DND-41 (cell line): ENCODE data around the gene SLC28A3.
"Not testable (repeated sequence)": the region's sequence is repeated elsewhere in the genome, so short reads cannot be mapped to it uniquely, and the experiment has no call there.

Experiments used
- ATAC-seq: fragments of 200-7000 bp; cut with Tn5 transposase; 3 replicates; pipeline ENCODE4 v1.9.1; 2021; ENCODE audit warnings: low read depth; ENCODE audit not compliant: insufficient read depth
- DNase-seq: peaks from one replicate; pipeline ENCODE4 v3.0.0-alpha.2; 2020
- H2AFZ ChIP-seq: 2 replicates; pipeline ENCODE4 v1.6.0; 2012; ENCODE audit warnings: low read depth, low read length
- H3K27ac ChIP-seq: 2 replicates; pipeline ENCODE4 v1.5.1; 2012; ENCODE audit warnings: low read length, inconsistent platforms
- H3K27me3 ChIP-seq: fragments of 200-600 bp; sonication (generic); 2 replicates; pipeline ENCODE4 v1.6.0; 2012; ENCODE audit warnings: low read length, mild to moderate bottlenecking, inconsistent platforms; ENCODE audit not compliant: insufficient read depth, poor library complexity
- H3K36me3 ChIP-seq: 2 replicates; pipeline ENCODE4 v1.5.1; 2012; ENCODE audit warnings: low read length, inconsistent platforms; ENCODE audit not compliant: insufficient read depth
- H3K4me1 ChIP-seq: 2 replicates; pipeline ENCODE4 v1.5.1; 2012; ENCODE audit warnings: mild to moderate bottlenecking, low read length; ENCODE audit not compliant: insufficient read depth
- H3K4me2 ChIP-seq: 2 replicates; pipeline ENCODE4 v1.6.0; 2012; ENCODE audit warnings: mild to moderate bottlenecking, moderate library complexity, low read length, inconsistent platforms; ENCODE audit not compliant: insufficient read depth
- H3K4me3 ChIP-seq, 2 experiments: fragments of 200-600 bp in 1 of 2; shearing (Covaris generic) in 1 of 2; 2 replicates each; pipeline ENCODE4 v1.5.1; 2012 to 2016; ENCODE audit warnings: inconsistent platforms in 2 of 2, low read length in 2 of 2, mild to moderate bottlenecking in 2 of 2, low read depth in 1 of 2, moderate library complexity in 1 of 2
- H3K79me2 ChIP-seq: 2 replicates; pipeline ENCODE4 v1.6.0; 2012; ENCODE audit warnings: low read length, inconsistent platforms; ENCODE audit not compliant: insufficient read depth
- H3K9ac ChIP-seq: 2 replicates; pipeline ENCODE4 v1.6.0; 2012; ENCODE audit warnings: low read depth, mild to moderate bottlenecking, inconsistent platforms, low read length, moderate library complexity
- H3K9me3 ChIP-seq: 2 replicates; pipeline ENCODE4 v1.5.1; 2012; ENCODE audit warnings: low read length, moderate library complexity, mild to moderate bottlenecking, inconsistent platforms; ENCODE audit not compliant: insufficient read depth, severe bottlenecking
- H4K20me1 ChIP-seq: 2 replicates; pipeline ENCODE4 v1.6.0; 2012; ENCODE audit warnings: low read length; ENCODE audit not compliant: insufficient read depth
- CTCF ChIP-seq: IDR thresholded peaks from 2 replicates; pipeline ENCODE4 v1.5.1; 2012; ENCODE audit warnings: borderline replicate concordance, low read length, moderate library complexity, mild to moderate bottlenecking; ENCODE audit not compliant: poor library complexity, severe bottlenecking; ENCODE audit errors: extremely low read depth
- EZH2 ChIP-seq: IDR thresholded peaks from 3 replicates; pipeline ENCODE4 v1.6.1; 2012; ENCODE audit warnings: borderline replicate concordance, low read depth, mild to moderate bottlenecking, moderate library complexity, low read length, inconsistent platforms; ENCODE audit not compliant: severe bottlenecking

Gene SLC28A3

GRCh38 chr9:84374013-84374412 is 33.5 kb upstream of the SLC28A3 start:
- Histone ChIP-seq H3K4me3 (no peak overlapping the region), H3K9ac (no peak overlapping the region), H2AFZ (no peak overlapping the region), H3K27me3 (no peaks in the 10 kb centered on the region), H3K9me3 (no peaks in the 10 kb centered on the region), H3K27ac (no peak overlapping the region), H4K20me1 (no peaks in the 10 kb centered on the region), H3K4me2 (no peak overlapping the region), H3K4me1 (no peaks in the 10 kb centered on the region), H3K36me3 (no peaks in the 10 kb centered on the region), H3K79me2 (no peaks in the 10 kb centered on the region)
- DNase-seq (no peak), ATAC-seq (no peak)
- TF ChIP-seq EZH2 (no peak), CTCF (no peak)

- Histone ChIP-seq H3K27me3 (no peaks in the 10 kb centered on the region), H3K4me2 (no peak overlapping the region), H4K20me1 (no peaks in the 10 kb centered on the region), H3K79me2 (no peaks in the 10 kb centered on the region), H3K4me1 (no peaks in the 10 kb centered on the region), H3K9ac (no peak overlapping the region), H2AFZ (no peak overlapping the region), H3K27ac (no peak overlapping the region), H3K9me3 (no peaks in the 10 kb centered on the region), H3K36me3 (no peaks in the 10 kb centered on the region), H3K4me3 (no peak overlapping the region)
- no peak for TF ChIP-seq EZH2
- TF ChIP-seq CTCF: no peak
- ATAC-seq (no peak), DNase-seq (no peak)
These were observed 31.2 kb upstream of the SLC28A3 start for GRCh38 chr9:84371737-84372136.

GRCh38 chr9:84368601-84369000 is 28.0 kb upstream of the SLC28A3 start:
- Histone ChIP-seq H4K20me1 (no peaks in the 10 kb centered on the region), H3K36me3 (no peaks in the 10 kb centered on the region), H3K79me2 (no peaks in the 10 kb centered on the region), H3K9ac (no peak overlapping the region), H3K27ac (no peak overlapping the region), H3K27me3 (no peaks in the 10 kb centered on the region), H2AFZ (no peak overlapping the region), H3K4me2 (no peak overlapping the region), H3K9me3 (no peaks in the 10 kb centered on the region), H3K4me1 (no peaks in the 10 kb centered on the region), H3K4me3 (no peak overlapping the region)
- no peak for ATAC-seq
- DNase-seq: no peak
- no peak for TF ChIP-seq EZH2
- TF ChIP-seq CTCF: no peak

- not testable (repeated sequence) for DNase-seq, H2AFZ ChIP-seq, H3K4me2 ChIP-seq, H3K9me3 ChIP-seq, H3K9ac ChIP-seq, H3K27ac ChIP-seq, H3K4me1 ChIP-seq, H3K79me2 ChIP-seq, H3K4me3 ChIP-seq, ATAC-seq, H3K36me3 ChIP-seq, H4K20me1 ChIP-seq, H3K27me3 ChIP-seq
These were observed 27.2 kb upstream of the SLC28A3 start for GRCh38 chr9:84367726-84368125.
